ENCODE data around the gene RFX4.

DNA sequence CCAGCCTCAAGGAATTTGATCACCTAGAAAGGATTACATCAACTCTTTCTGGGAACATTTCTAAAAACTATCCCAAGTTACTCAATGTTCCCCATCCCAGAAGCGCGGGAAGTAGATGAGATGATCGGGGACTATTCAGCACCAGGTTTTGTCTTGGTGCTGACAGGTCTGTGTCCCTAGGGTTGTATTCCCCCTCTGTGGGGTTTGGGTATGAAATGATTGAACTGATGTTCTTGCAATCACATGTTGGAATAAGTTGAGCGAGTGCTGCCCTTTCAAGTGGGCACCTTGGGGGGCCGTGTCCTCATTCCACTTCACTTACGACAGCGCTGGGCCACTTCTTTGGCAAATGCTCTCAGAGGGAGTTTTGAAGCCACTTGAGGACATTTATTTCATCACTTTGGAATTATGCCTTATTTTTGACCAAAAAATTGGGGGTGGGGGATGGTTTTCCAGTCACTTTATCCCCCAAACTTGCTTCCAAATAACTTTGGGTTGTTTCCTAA, 69.8 kb downstream of the RFX4 start:
- TF ChIP-seq SIN3A (IDR thresholded peaks at IDR 0.05; ENCODE audit: low read depth) (no peak), EZH2 (IDR thresholded peaks at IDR 0.05) (no peak), CEBPB (IDR thresholded peaks at IDR 0.05; ENCODE audit: low read depth) (no peak), POLR2A (IDR thresholded peaks at IDR 0.05; ENCODE audit: borderline replicate concordance, extremely low read depth, insufficient read depth, insufficient read length) (no peak), POLR2AphosphoS5 (IDR thresholded peaks at IDR 0.05; ENCODE audit: low read depth, low read length) (no peak), EZH2phosphoT487 (IDR thresholded peaks at IDR 0.05; ENCODE audit: borderline replicate concordance) (no peak), ZFX (IDR thresholded peaks at IDR 0.05) (no peak), ELF1 (IDR thresholded peaks at IDR 0.05; ENCODE audit: borderline replicate concordance, low read depth) (no peak), EGR1 (IDR thresholded peaks at IDR 0.05; ENCODE audit: low read depth) (no peak), JUND (IDR thresholded peaks at IDR 0.05) (no peak)
- TF ChIP-seq, protein P1, sequence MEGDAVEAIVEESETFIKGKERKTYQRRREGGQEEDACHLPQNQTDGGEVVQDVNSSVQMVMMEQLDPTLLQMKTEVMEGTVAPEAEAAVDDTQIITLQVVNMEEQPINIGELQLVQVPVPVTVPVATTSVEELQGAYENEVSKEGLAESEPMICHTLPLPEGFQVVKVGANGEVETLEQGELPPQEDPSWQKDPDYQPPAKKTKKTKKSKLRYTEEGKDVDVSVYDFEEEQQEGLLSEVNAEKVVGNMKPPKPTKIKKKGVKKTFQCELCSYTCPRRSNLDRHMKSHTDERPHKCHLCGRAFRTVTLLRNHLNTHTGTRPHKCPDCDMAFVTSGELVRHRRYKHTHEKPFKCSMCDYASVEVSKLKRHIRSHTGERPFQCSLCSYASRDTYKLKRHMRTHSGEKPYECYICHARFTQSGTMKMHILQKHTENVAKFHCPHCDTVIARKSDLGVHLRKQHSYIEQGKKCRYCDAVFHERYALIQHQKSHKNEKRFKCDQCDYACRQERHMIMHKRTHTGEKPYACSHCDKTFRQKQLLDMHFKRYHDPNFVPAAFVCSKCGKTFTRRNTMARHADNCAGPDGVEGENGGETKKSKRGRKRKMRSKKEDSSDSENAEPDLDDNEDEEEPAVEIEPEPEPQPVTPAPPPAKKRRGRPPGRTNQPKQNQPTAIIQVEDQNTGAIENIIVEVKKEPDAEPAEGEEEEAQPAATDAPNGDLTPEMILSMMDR (IDR thresholded peaks at IDR 0.05 in 2 of 3, conservative IDR thresholded peaks at IDR 0.05 in 1 of 3; ENCODE audit: borderline replicate concordance in 1 of 3, insufficient read depth in 1 of 3, low read depth in 2 of 3, low read length in 2 of 3) = no peak
- TF ChIP-seq, protein P2, sequence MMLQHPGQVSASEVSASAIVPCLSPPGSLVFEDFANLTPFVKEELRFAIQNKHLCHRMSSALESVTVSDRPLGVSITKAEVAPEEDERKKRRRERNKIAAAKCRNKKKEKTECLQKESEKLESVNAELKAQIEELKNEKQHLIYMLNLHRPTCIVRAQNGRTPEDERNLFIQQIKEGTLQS (IDR thresholded peaks at IDR 0.05) = no peak
- TF ChIP-seq, protein P3, sequence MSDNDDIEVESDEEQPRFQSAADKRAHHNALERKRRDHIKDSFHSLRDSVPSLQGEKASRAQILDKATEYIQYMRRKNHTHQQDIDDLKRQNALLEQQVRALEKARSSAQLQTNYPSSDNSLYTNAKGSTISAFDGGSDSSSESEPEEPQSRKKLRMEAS (IDR thresholded peaks at IDR 0.05) = no peak

All from HCT116 (cell line).